OCI-LY7 (cell line): ENCODE results near the gene ZFP42. TPM values are rescaled to one million over a fixed set of nuclear protein-coding genes. Genes with fewer than 3 reads are reported as not detected.

Experiments used
- BruUV-seq: library from RNA; stranded (reverse); fragments of 400-500 nt; replicated peaks from 2 replicates; lab custom pipeline; 2021; lab: Mats Ljungman, UMichigan
- CTCF ChIA-PET: fragments of 300-600 bp; sonication (Branson Sonifier 250); formaldehyde crosslinking; loops from one replicate; lab custom pipeline; 2022; ENCODE audit warnings: antibody characterized with exemption; ENCODE audit not compliant: unreplicated experiment; lab: Charles Lee
- POLR2A ChIA-PET: fragments of 300-600 bp; sonication (Branson Sonifier 250); formaldehyde crosslinking; loops from one replicate; lab custom pipeline; 2022; ENCODE audit warnings: antibody characterized with exemption; lab: Charles Lee
- DNase-seq: peaks from one replicate; pipeline ENCODE4 v3.0.0-alpha.2; 2015; ENCODE audit warnings: low spot score
- H2AFZ ChIP-seq: fragments of 200-600 bp; sonication (generic), shearing (Covaris generic); 2 replicates; pipeline ENCODE4 v1.6.1; 2014; ENCODE audit warnings: mild to moderate bottlenecking, antibody characterized with exemption, low read length, moderate library complexity
- H3K27ac ChIP-seq: fragments of 200-600 bp; sonication (generic); 2 replicates; pipeline ENCODE4 v1.5.1; 2014; ENCODE audit warnings: mixed run types, low read depth, mild to moderate bottlenecking, moderate library complexity, low read length, inconsistent platforms; ENCODE audit not compliant: poor library complexity, severe bottlenecking
- H3K36me3 ChIP-seq: fragments of 200-600 bp; sonication (generic); 2 replicates; pipeline ENCODE4 v1.6.1; 2014; ENCODE audit warnings: mild to moderate bottlenecking, antibody characterized with exemption, low read length, moderate library complexity, mixed read lengths; ENCODE audit not compliant: insufficient read depth
- H3K4me1 ChIP-seq: fragments of 200-600 bp; sonication (generic); 2 replicates; pipeline ENCODE4 v1.5.1; 2014; ENCODE audit warnings: mild to moderate bottlenecking, low read length; ENCODE audit not compliant: insufficient read depth, poor library complexity, severe bottlenecking
- H3K4me2 ChIP-seq: fragments of 200-600 bp; sonication (generic); 2 replicates; pipeline ENCODE4 v1.6.1; 2014; ENCODE audit warnings: mild to moderate bottlenecking, low read length
- H3K4me3 ChIP-seq: fragments of 200-600 bp; sonication (generic); 2 replicates; pipeline ENCODE4 v1.5.1; 2014; ENCODE audit warnings: mild to moderate bottlenecking, low read depth, low read length; ENCODE audit not compliant: poor library complexity, severe bottlenecking
- H3K79me2 ChIP-seq: fragments of 200-600 bp; sonication (generic); 2 replicates; pipeline ENCODE4 v1.6.1; 2016; ENCODE audit warnings: low read depth, mild to moderate bottlenecking, low read length, moderate library complexity, mixed read lengths; ENCODE audit not compliant: insufficient read depth
- H3K9me2 ChIP-seq: fragments of 200-600 bp; sonication (generic); 2 replicates; pipeline ENCODE4 v1.6.1; 2016; ENCODE audit warnings: mild to moderate bottlenecking, low read length, mixed read lengths; ENCODE audit not compliant: insufficient read depth
- H3K9me3 ChIP-seq: fragments of 200-600 bp; sonication (generic); 2 replicates; pipeline ENCODE4 v1.6.1; 2014; ENCODE audit warnings: mild to moderate bottlenecking, mixed run types, low read length, mixed read lengths
- H4K20me1 ChIP-seq: fragments of 200-600 bp; sonication (generic); 2 replicates; pipeline ENCODE4 v1.6.1; 2014; ENCODE audit warnings: mild to moderate bottlenecking, antibody characterized with exemption, low read length, moderate library complexity, mixed read lengths; ENCODE audit not compliant: insufficient read depth
- CTCF ChIP-seq: fragments of 200-600 bp; sonication (generic); conservative IDR thresholded peaks from 2 replicates; pipeline ENCODE4 v1.5.1; 2014; ENCODE audit warnings: mild to moderate bottlenecking, antibody characterized with exemption, low read length, moderate library complexity, mixed read lengths
- EZH2phosphoT487 ChIP-seq: fragments of 200-600 bp; sonication (generic); IDR thresholded peaks from 2 replicates; pipeline ENCODE4 v1.6.1; 2018; ENCODE audit warnings: low read depth, borderline replicate concordance, mild to moderate bottlenecking, mixed run types, antibody characterized with exemption, low read length, moderate library complexity, mixed read lengths
- intact Hi-C: fragments of 100-400 bp; cut with micrococcal nuclease; formaldehyde crosslinking; loops from one replicate; pipeline ENCODE4 v1.10.0; 2022; ENCODE audit not compliant: unreplicated experiment
- total RNA-seq, 2 experiments: library from RNA; depleted of rRNA in 1 of 2; stranded (reverse); fragments of >200 nt in 1 of 2; shearing (Covaris generic) in 1 of 2; gene quantifications; 2 replicates each; pipeline ENCODE4 v1.2.3, GENCODE V29; 2014 to 2022

ZFP42 gene
- total RNA-seq, 2 experiments from 2014 or later = not detected

GRCh38 chr4:188053302-188053701 lies 57.7 kb downstream of the ZFP42 start:
- Histone ChIP-seq H3K9me3 (no peaks in the 10 kb centered on the region), H2AFZ (no peak overlapping the region), H3K79me2 (no peaks in the 10 kb centered on the region), H4K20me1 (no peaks in the 10 kb centered on the region), H3K4me1 (no peaks in the 10 kb centered on the region), H3K27ac (no peak overlapping the region), H3K9me2 (no peaks in the 10 kb centered on the region), H3K36me3 (no peaks in the 10 kb centered on the region), H3K4me3 (no peak overlapping the region), H3K4me2 (no peak overlapping the region)
- CTCF ChIA-PET = no interaction called here
- no peak for DNase-seq
- POLR2A ChIA-PET = no interaction called here
- intact Hi-C loops = no loop called here
- no TSS peak for BruUV-seq
- TF ChIP-seq EZH2phosphoT487 (no peak), CTCF (no peak)

Other genes with a start within 250 kb of the ZFP42 start
- gene TRIML2, start 113.8 kb downstream of the ZFP42 start, total RNA-seq (2014; rRNA removed; shearing (Covaris generic)) = not detected in 2 replicates
- gene TRIML2, start 113.8 kb downstream of the ZFP42 start, total RNA-seq (2022) = not detected in 2 replicates
- gene TRIML1, start 143.7 kb downstream of the ZFP42 start, total RNA-seq (2014; rRNA removed; shearing (Covaris generic)) = not detected in 2 replicates
- not detected in 2 replicates for gene TRIML1, start 143.7 kb downstream of the ZFP42 start, total RNA-seq (2022)